Measurements from ENCODE around the gene TTPAL. TPM values are rescaled to one million over a fixed set of nuclear protein-coding genes. Genes with fewer than 3 reads are reported as not detected.

Gene TTPAL
- total and polyA plus RNA-seq, 2 donors (not counting 3 experiments of a cell fraction or from before 2014, with no cell fraction given), result 4.0 to 8.0 TPM

- DNase-seq (ENCODE audit: low read depth, low spot score), result no peak
- Histone ChIP-seq H3K36me3 (ENCODE audit: control insufficient read depth in 2 of 2, extremely low read depth in 1 of 2, insufficient read depth in 2 of 2, low read length in 2 of 2) (peaks cover 28% of the 10 kb centered on the region in 2 experiments), H3K4me1 (ENCODE audit: control insufficient read depth, extremely low read depth, insufficient read depth, low read length) (no peaks in the 10 kb centered on the region), H3K27ac (ENCODE audit: insufficient read depth, low read depth, low read length) (no peak overlapping the region), H3K9me1 (replicated peaks; ENCODE audit: control insufficient read depth, extremely low read depth, insufficient read depth, low read length) (no peaks in the 10 kb centered on the region), H3K4me2 (ENCODE audit: insufficient read depth, low read length) (no peak overlapping the region), H2AFZ (ENCODE audit: low read depth, low read length) (no peak overlapping the region), H3K79me2 (ENCODE audit: control insufficient read depth, insufficient read depth, low read length) (no peaks in the 10 kb centered on the region), H3K9me3 (replicated peaks; ENCODE audit: control insufficient read depth, insufficient read depth, low read length) (no peaks in the 10 kb centered on the region), H3K4me3 (replicated peaks in 1 of 3; ENCODE audit: insufficient read depth in 1 of 3, low read depth in 1 of 3, low read length in 3 of 3) (no peak overlapping the region), H4K20me1 (replicated peaks; ENCODE audit: control insufficient read depth, extremely low read depth, insufficient read depth, low read length) (no peaks in the 10 kb centered on the region), H3K9ac (replicated peaks; ENCODE audit: extremely low read depth, insufficient read depth, low read length) (no peak overlapping the region), H3K27me3 (ENCODE audit: control insufficient read depth in 2 of 2, insufficient read depth in 2 of 2, low read length in 2 of 2) (no peaks in the 10 kb centered on the region)
- CTCF ChIA-PET, result no interaction called here
- dilution Hi-C loops (cut with MboI; ENCODE audit: extremely low pct_ligation_motif_present, low sequenced_read_pairs), result no loop called here
- no peak for FAIRE-seq
- POLR2A ChIA-PET, result no interaction called here
- TF ChIP-seq FOS (IDR thresholded peaks at IDR 0.05; ENCODE audit: borderline replicate concordance, insufficient read depth, low read length) (no peak), POLR2AphosphoS5 (IDR thresholded peaks at IDR 0.05; ENCODE audit: insufficient read depth, low read depth, low read length) (no peak), MAX (IDR thresholded peaks at IDR 0.05; ENCODE audit: insufficient read depth, insufficient read length) (no peak), EZH2 (IDR thresholded peaks at IDR 0.05; ENCODE audit: borderline replicate concordance, low read depth, low read length, severe bottlenecking) (no peak), JUN (IDR thresholded peaks at IDR 0.05; ENCODE audit: borderline replicate concordance, insufficient read depth, insufficient read length, low read depth) (no peak), MYC (IDR thresholded peaks at IDR 0.05; ENCODE audit: low read depth, low read length) (no peak), CTCF (IDR thresholded peaks at IDR 0.05; ENCODE audit: extremely low read depth in 1 of 2, insufficient read depth in 1 of 2, low read depth in 1 of 2, low read length in 2 of 2) (no peak), POLR2A (IDR thresholded peaks at IDR 0.05; ENCODE audit: low read depth, low read length) (no peak), GATA2 (IDR thresholded peaks at IDR 0.05; ENCODE audit: insufficient read depth, insufficient read length, low read depth, low read length) (no peak)
- intact Hi-C loops (cut with micrococcal nuclease), result no loop called here
- no TSS peak for BruUV-seq (replicated peaks)
Measured at GRCh38 chr20:44496976-44497375, 21.3 kb downstream of the TTPAL start.

Measured in endothelial cell of umbilical vein (primary cell).